22Rv1 (cell line): ENCODE data around the gene EGFR.

Experiments
- H3K27ac ChIP-seq: fragments of 450-650 bp; 2 replicates; pipeline ENCODE4 v1.5.1; 2017
- CTCF ChIP-seq: fragments of 450-650 bp; IDR thresholded peaks from 2 replicates; pipeline ENCODE4 v1.5.1; 2017; ENCODE audit warnings: mild to moderate bottlenecking
- ZFX ChIP-seq: fragments of 450-650 bp; IDR thresholded peaks from 2 replicates; pipeline ENCODE4 v1.6.1; 2017; ENCODE audit warnings: antibody characterized with exemption, borderline replicate concordance

EGFR gene

DNA sequence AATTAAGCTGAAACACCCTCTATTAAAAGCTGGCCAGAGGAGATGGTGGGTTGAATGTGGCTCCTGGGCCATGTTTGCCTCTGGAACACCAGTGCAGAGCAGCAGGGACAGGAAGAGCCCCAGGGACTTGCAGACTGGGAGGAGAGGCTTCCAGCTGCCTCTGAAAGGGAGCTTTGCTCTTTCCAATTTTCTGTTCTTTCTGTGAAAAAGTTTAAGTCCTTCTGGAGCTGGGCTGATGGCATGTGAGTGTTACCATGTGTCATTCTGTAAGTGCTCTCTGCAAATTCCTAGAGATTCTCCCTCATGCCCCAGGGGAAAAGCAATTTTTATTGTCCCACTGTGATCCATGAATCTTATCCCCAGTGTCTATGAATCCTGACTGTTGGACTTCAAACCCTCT is 233.6 kb downstream of the EGFR start:
- TF ChIP-seq ZFX (no peak), CTCF (no peak)
- H3K27ac ChIP-seq: no peak overlapping the region

- H3K27ac ChIP-seq: no peak overlapping the region
- TF ChIP-seq CTCF: no peak
- no peak for TF ChIP-seq ZFX
Observed at GRCh38 chr7:55253188-55253587, 234.4 kb downstream of the EGFR start.

DNA sequence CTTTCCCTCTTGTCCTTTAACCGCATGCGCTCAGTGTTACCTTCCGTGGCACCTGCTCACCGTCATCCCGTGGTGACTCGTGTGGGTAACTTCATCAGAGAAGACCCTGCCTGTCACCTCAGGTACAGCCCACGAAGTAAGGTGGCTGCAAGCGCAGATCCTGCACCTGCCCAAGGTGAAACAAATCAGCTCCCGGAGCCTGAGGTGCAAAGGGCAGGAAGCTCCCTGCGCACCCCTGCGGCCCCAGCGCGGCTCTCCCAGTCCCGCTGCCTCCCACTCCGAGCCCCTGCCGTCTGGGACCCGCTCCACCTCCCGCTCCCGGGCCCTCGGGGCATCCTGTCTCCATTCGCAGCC is 235.4 kb downstream of the EGFR start:
- no peak overlapping the region for H3K27ac ChIP-seq

DNA sequence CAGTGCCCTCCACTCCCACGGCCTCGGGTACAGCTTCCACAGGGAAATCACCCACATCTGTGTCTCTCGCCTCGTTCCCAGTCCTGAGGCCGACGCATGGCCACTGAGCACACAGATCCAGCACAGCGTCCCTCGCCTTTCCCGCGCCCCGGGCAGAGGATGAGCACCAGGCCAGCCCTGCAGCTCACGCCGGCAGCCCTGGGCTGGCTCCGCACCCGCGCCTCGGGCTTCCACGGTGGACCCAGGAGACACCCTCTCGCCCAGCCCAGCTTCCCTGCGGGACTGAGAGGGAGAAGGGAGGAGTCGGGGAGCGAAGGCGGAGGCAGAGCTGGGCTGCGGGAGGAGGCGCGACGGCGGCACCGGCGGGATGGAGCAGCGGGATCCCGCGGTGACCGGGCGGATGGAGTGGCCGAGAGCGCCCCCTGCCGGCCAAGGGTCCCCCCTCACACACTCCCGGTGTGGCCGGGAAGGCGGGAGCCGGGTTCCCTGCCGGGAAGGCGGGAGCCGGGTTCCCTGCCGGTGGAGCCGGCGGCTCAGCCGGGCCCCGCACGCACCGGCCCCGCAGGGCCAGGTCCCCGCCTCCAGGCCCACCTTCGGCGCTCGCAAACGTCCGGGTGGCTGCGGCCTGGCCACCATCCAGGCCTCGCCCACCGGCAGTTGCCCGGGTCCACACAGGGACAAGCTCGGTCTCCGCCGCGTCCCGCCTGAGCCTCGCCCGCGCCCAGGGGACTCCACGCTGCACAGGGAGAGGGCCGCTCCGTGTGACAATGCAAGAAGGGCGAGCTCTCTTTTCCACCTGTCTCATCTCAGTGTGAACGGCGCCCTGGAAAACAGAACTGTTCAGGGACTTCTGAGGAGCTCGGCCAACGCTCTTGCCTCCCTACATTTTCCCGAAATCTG is 236.0 kb downstream of the EGFR start:
- H3K27ac ChIP-seq: peak overlapping the region; percentile 57
- peak; percentile 82 for TF ChIP-seq CTCF
- TF ChIP-seq ZFX: no peak

More for the DNA sequence above, 235.4 kb downstream of the EGFR start:
- TF ChIP-seq CTCF: no peak
- TF ChIP-seq ZFX: no peak

DNA sequence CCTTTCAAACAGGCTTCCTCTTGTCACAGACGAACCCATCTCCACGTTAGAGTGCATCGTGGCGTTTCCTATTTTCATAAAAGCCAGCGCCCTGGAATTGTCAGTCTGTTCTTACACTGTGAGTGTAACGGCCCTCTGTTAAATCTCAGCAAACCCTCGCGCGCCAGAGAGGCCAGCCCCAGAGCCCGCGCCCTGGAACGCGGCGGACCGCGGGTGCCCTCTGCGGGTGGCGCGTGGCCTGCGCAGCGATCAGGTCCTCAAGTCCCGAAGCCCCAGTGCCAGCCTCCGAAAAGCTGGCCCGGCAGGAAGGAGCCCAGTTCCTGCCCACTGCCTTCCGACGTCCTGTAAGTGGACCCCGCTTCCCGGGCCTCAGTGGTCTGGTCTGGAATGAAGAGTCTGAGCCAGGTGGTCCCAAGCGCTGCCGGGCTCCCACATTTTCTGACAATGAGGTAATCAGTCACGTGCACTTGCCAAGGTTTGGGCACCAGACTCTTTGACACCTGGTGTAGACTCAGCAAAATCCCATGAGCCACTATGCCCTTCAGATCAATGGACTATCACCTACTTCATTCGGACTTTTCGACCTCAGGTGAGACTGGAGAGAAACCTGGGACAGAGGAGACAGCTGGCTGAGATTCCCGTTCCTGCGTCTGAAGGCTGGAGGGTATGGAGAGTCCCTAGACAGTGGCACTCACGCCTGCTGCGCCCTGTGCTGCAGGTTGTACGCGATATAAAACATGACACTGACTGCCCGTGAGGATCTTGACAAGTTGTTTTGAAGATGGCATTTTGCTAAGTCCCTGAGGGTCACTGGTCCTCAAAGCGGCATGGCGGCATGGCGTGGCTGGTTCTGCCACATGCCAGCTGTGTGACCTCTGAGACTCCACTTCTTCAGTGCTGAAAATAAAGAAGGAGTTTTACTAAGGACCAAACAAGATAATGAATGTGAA is 237.0 kb downstream of the EGFR start:
- H3K27ac ChIP-seq: peak overlapping the region; percentile 57
- TF ChIP-seq ZFX (no peak), CTCF (peak; percentile 93)

GRCh38 chr7:55258631-55259030 is 239.8 kb downstream of the EGFR start:
- TF ChIP-seq CTCF: no peak
- TF ChIP-seq ZFX: no peak
- H3K27ac ChIP-seq: no peak overlapping the region
